Measurements from ENCODE around the gene ANKRD13D. TPM values are rescaled to one million over a fixed set of nuclear protein-coding genes. Genes with fewer than 3 reads are reported as not detected.

The ANKRD13D gene
- total RNA-seq, 2 experiments from 2014 or later, result 157 to 163 TPM

DNA sequence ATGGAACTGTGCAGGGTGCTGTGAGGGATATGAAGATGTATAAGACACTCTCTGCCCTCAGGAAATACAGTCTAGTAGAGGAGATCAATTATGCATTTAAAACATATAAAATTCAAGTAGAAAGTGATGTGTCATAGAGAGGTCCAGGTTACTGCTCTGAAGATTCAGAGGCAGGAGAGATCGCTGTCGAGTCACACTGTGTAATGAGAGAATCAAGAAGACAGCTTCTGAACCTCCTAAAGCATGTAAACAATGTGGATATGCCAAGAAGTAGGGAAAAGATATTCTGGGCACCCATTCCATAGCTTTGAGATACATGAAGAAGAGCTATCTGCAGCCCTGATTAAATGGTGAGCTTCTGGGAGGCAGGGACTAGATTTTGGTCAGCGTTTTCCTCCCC is 30.9 kb downstream of the ANKRD13D start:
- peaks cover 23% of the 10 kb centered on the region for H3K4me1 Mint-ChIP-seq
- DNase-seq, result no peak
- H3K4me3 Mint-ChIP-seq, result no peak overlapping the region
- no peak overlapping the region for H3K27ac Mint-ChIP-seq
- no peaks in the 10 kb centered on the region for H3K27me3 Mint-ChIP-seq
- peaks cover 4% of the 10 kb centered on the region for H3K36me3 Mint-ChIP-seq (ENCODE audit: low read depth)
- H3K9me3 Mint-ChIP-seq, result no peaks in the 10 kb centered on the region
- POLR2A ChIA-PET, result interaction anchor here (1.1 to 6.3 kb wide), 5 partner anchors 32 to 80 kb away, joined by 3 to 53 read pairs (median 4); partner anchors contain the start of gene ANKRD13D
- CTCF ChIA-PET, result interaction anchor here (1.0 to 5.1 kb wide), 3 partner anchors 32 to 63 kb away, joined by 3 to 42 read pairs (median 22); partner anchors contain the start of gene POLD4

- peaks cover 4% of the 10 kb centered on the region for H3K36me3 Mint-ChIP-seq (ENCODE audit: low read depth)
- ChIA-PET POLR2A (interaction anchor here (1.2 to 4.4 kb wide), 2 partner anchors 33 to 57 kb away, joined by 3 to 49 read pairs; no protein-coding TSS in a partner anchor), CTCF (interaction anchor here (1.0 to 5.1 kb wide), 3 partner anchors 31 to 62 kb away, joined by 3 to 42 read pairs (median 22); partner anchors contain the start of gene POLD4)
- no peak for DNase-seq
- H3K27me3 Mint-ChIP-seq, result no peaks in the 10 kb centered on the region
- H3K27ac Mint-ChIP-seq, result no peak overlapping the region
- no peaks in the 10 kb centered on the region for H3K9me3 Mint-ChIP-seq
- H3K4me3 Mint-ChIP-seq, result no peak overlapping the region
- H3K4me1 Mint-ChIP-seq, result peaks cover 18% of the 10 kb centered on the region
Measured at GRCh38 chr11:67320691-67321090, 31.6 kb downstream of the ANKRD13D start.

DNA sequence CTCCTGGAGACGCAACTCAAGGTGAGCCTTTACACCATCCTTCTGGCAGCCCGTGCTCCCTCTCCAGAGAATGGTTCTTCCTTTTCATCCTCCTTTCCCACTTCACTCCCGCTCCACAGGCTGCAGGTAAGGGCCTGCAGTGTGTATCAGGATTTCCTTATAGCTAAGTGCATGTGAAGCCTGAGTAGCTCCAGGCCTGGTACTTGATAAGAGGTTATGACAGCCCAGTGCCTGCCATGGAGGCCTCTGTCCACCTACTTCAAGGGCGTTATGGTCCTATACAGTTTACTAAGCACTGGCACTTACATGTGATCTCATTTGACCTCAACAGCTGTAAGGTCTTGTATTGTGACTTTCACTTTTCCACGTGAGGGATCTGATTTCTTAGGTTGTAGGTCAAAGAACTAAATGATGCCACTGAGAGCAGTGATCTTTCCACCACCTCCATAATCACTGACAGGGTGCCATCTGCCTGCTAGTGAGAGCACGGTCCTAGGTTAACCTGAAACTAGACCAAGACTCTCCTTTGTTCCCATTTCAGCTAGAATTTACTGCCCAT is 32.3 kb downstream of the ANKRD13D start:
- no peaks in the 10 kb centered on the region for H3K27me3 Mint-ChIP-seq
- CTCF ChIA-PET, result interaction anchor here (0.6 to 4.6 kb wide), 3 partner anchors 21 to 58 kb away, joined by 3 to 22 read pairs (median 6); partner anchors contain the start of gene POLD4
- H3K4me1 Mint-ChIP-seq, result peaks cover 15% of the 10 kb centered on the region
- H3K36me3 Mint-ChIP-seq (ENCODE audit: low read depth), result peaks cover 4% of the 10 kb centered on the region
- DNase-seq, result no peak
- no peak overlapping the region for H3K4me3 Mint-ChIP-seq
- POLR2A ChIA-PET, result interaction anchor here (0.9 to 1.5 kb wide), 3 partner anchors 10 to 81 kb away, joined by 3 to 5 read pairs (median 5); no protein-coding TSS in a partner anchor
- no peaks in the 10 kb centered on the region for H3K9me3 Mint-ChIP-seq
- no peak overlapping the region for H3K27ac Mint-ChIP-seq

GRCh38 chr11:67322049-67322448 is 32.9 kb downstream of the ANKRD13D start:
- H3K27ac Mint-ChIP-seq, result no peak overlapping the region
- H3K9me3 Mint-ChIP-seq, result no peaks in the 10 kb centered on the region
- no peak overlapping the region for H3K4me3 Mint-ChIP-seq
- H3K27me3 Mint-ChIP-seq, result no peaks in the 10 kb centered on the region
- POLR2A ChIA-PET, result interaction anchor here (0.9 to 1.5 kb wide), 4 partner anchors 10 to 82 kb away, joined by 3 to 5 read pairs (median 4); no protein-coding TSS in a partner anchor
- peaks cover 11% of the 10 kb centered on the region for H3K4me1 Mint-ChIP-seq
- H3K36me3 Mint-ChIP-seq (ENCODE audit: low read depth), result peaks cover 4% of the 10 kb centered on the region
- no peak for DNase-seq
- CTCF ChIA-PET, result interaction anchor here (1.9 to 4.6 kb wide), 2 partner anchors 31 to 59 kb away, joined by 6 to 22 read pairs; partner anchors contain the start of gene POLD4

GRCh38 chr11:67323526-67323925 is 34.4 kb downstream of the ANKRD13D start:
- DNase-seq, result no peak
- Mint-ChIP-seq H3K27me3 (no peaks in the 10 kb centered on the region), H3K9me3 (no peaks in the 10 kb centered on the region), H3K36me3 (ENCODE audit: low read depth) (no peaks in the 10 kb centered on the region), H3K4me1 (peaks cover 4% of the 10 kb centered on the region), H3K4me3 (no peak overlapping the region), H3K27ac (no peak overlapping the region)
- POLR2A ChIA-PET, result no interaction called here
- CTCF ChIA-PET, result interaction anchor here (1.0 to 4.6 kb wide), 4 partner anchors 13 to 61 kb away, joined by 3 to 22 read pairs (median 6); no protein-coding TSS in a partner anchor

DNA sequence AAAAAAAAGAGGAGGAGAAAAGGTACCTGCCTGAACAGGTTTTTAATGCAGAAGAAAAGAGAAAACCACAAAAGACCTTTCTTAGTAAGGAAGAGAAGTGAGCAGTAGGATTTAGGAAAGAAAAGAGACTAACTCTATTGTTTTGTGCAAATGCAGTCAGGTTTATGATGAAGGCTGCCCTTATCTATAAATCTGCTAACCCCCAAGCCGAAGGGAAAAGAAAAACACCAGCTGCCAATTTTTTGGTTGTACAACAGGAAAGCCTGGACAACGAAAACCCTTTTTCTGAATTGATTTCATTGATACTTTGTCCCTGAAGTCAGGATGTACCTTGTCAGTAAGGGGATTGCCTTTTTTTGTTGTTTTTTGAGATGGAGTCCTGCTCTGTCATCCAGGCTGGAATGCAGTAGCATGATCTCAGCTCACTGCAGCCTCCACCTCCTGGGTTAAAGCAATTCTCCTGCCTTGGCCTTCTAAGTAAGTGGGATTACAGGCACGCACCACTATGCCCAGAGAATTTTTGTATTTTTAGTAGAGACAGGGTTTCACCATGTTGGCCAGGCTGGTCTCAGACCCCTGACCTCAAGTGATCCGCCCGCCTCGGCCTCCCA is 43.1 kb downstream of the ANKRD13D start:
- Mint-ChIP-seq H3K4me1 (no peaks in the 10 kb centered on the region), H3K36me3 (ENCODE audit: low read depth) (no peaks in the 10 kb centered on the region), H3K27ac (no peak overlapping the region), H3K27me3 (no peaks in the 10 kb centered on the region), H3K4me3 (no peak overlapping the region), H3K9me3 (no peaks in the 10 kb centered on the region)
- POLR2A ChIA-PET, result interaction anchor here (1.2 to 1.6 kb wide), 2 partner anchors 10 to 61 kb away, joined by 3 to 5 read pairs; no protein-coding TSS in a partner anchor
- no peak for DNase-seq
- CTCF ChIA-PET, result interaction anchor here (0.7 kb wide), 1 partner anchor 86 kb away, joined by 4 read pairs; no protein-coding TSS in a partner anchor

- DNase-seq, result no peak
- POLR2A ChIA-PET, result no interaction called here
Measured at GRCh38 chr11:67337257-67337656, 48.2 kb downstream of the ANKRD13D start.

DNA sequence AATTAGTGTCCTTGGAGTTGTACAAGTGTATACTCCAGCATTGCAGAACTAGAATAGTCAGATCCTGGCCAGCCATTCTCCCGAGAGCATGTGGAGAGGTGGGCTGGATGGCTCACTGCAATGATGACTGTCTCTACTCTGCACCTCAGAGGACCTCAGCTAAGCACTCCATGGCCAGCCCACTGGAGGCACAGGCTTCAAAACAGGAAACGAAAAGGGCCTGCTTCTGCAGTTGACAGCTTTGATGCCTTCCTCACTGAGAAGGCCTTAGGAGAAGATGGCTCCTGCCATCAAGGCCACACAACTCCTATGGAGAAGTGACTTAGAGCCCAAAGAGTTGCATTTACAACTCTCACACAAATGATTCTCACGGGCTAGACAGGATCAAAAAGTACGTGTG is 55.2 kb downstream of the ANKRD13D start:
- POLR2A ChIA-PET, result interaction anchor here (4.4 kb wide), 1 partner anchor 9 kb away, joined by 23 read pairs; the partner anchor contains the start of gene POLD4
- Mint-ChIP-seq H3K4me3 (no peak overlapping the region), H3K4me1 (peaks cover 24% of the 10 kb centered on the region), H3K27me3 (no peaks in the 10 kb centered on the region), H3K9me3 (no peaks in the 10 kb centered on the region), H3K36me3 (ENCODE audit: low read depth) (no peaks in the 10 kb centered on the region), H3K27ac (peak overlapping the region; percentile 66)
- DNase-seq, result no peak
- CTCF ChIA-PET, result interaction anchor here (0.6 to 5.6 kb wide), 8 partner anchors 8 to 177 kb away, joined by 3 to 56 read pairs (median 5); partner anchors contain the start of gene POLD4

More at GRCh38 chr11:67337257-67337656, 48.2 kb downstream of the ANKRD13D start:
- CTCF ChIA-PET, result interaction anchor here (1.3 to 1.8 kb wide), 2 partner anchors 9 to 45 kb away, joined by 5 to 8 read pairs; no protein-coding TSS in a partner anchor
- H3K4me1 Mint-ChIP-seq, result no peaks in the 10 kb centered on the region
- no peaks in the 10 kb centered on the region for H3K36me3 Mint-ChIP-seq (ENCODE audit: low read depth)
- H3K4me3 Mint-ChIP-seq, result no peak overlapping the region
- H3K9me3 Mint-ChIP-seq, result no peaks in the 10 kb centered on the region
- no peaks in the 10 kb centered on the region for H3K27me3 Mint-ChIP-seq
- H3K27ac Mint-ChIP-seq, result no peak overlapping the region

GRCh38 chr11:67345247-67345919 is 56.3 kb downstream of the ANKRD13D start:
- H3K36me3 Mint-ChIP-seq (ENCODE audit: low read depth), result no peaks in the 10 kb centered on the region

GRCh38 chr11:67345920-67346819 is 57.1 kb downstream of the ANKRD13D start:
- Mint-ChIP-seq H3K36me3 (ENCODE audit: low read depth) (no peaks in the 10 kb centered on the region), H3K4me3 (no peak overlapping the region), H3K9me3 (no peaks in the 10 kb centered on the region), H3K4me1 (peaks cover 26% of the 10 kb centered on the region), H3K27me3 (no peaks in the 10 kb centered on the region), H3K27ac (no peak overlapping the region)
- POLR2A ChIA-PET, result interaction anchor here (1.4 to 4.4 kb wide), 4 partner anchors 7 to 31 kb away, joined by 3 to 23 read pairs (median 5); partner anchors contain the start of gene POLD4
- CTCF ChIA-PET, result interaction anchor here (0.6 to 5.6 kb wide), 29 partner anchors 6 to 1433 kb away, joined by 3 to 56 read pairs (median 7); partner anchors contain the start of genes CLCF1, GRK2, PITPNM1 and POLD4
- DNase-seq, result no peak

More at GRCh38 chr11:67345247-67345919, 56.3 kb downstream of the ANKRD13D start:
- ChIA-PET POLR2A (interaction anchor here (1.4 to 4.4 kb wide), 4 partner anchors 8 to 31 kb away, joined by 3 to 23 read pairs (median 5); partner anchors contain the start of gene POLD4), CTCF (interaction anchor here (0.7 to 5.6 kb wide), 30 partner anchors 7 to 227 kb away, joined by 3 to 56 read pairs (median 6); partner anchors contain the start of genes CLCF1, GRK2, PITPNM1 and POLD4)
- H3K27me3 Mint-ChIP-seq, result no peaks in the 10 kb centered on the region
- H3K9me3 Mint-ChIP-seq, result no peaks in the 10 kb centered on the region
- no peak overlapping the region for H3K4me3 Mint-ChIP-seq
- H3K27ac Mint-ChIP-seq, result no peak overlapping the region
- H3K4me1 Mint-ChIP-seq, result peaks cover 24% of the 10 kb centered on the region
- no peak for DNase-seq

- Mint-ChIP-seq H3K27me3 (no peaks in the 10 kb centered on the region), H3K4me3 (no peak overlapping the region), H3K27ac (no peak overlapping the region), H3K36me3 (ENCODE audit: low read depth) (peaks cover 8% of the 10 kb centered on the region), H3K9me3 (no peaks in the 10 kb centered on the region), H3K4me1 (peaks cover 40% of the 10 kb centered on the region)
- DNase-seq, result no peak
- ChIA-PET POLR2A (no interaction called here), CTCF (interaction anchor here (0.9 to 18.6 kb wide), 5 partner anchors 26 to 95 kb away, joined by 3 to 847 read pairs (median 13); partner anchors contain the start of genes CLCF1 and RAD9A)
Measured at GRCh38 chr11:67347964-67348749, 59.1 kb downstream of the ANKRD13D start.

Data from activated CD4-positive, alpha-beta memory T cell treated with anti-CD3 and anti-CD28 coated beads, Interleukin-2, amount 10 ng/mL, durations not matched to agents 7 days and 5 days (primary cell).